NOMO-1 treated with DMSO at 0.1 percent for 48 hours (cell line): ENCODE results near the gene SRBD1.

Experiments
- DNase-seq: peaks from one replicate; lab custom pipeline; 2025; ENCODE audit not compliant: unreplicated experiment; lab: John Stamatoyannopoulos, UW

Gene SRBD1

GRCh38 chr2:45469314-45470099, 141.6 kb downstream of the SRBD1 start:
- DNase-seq: no peak

- DNase-seq: no peak
Observed at GRCh38 chr2:45468279-45468678, 142.8 kb downstream of the SRBD1 start.

GRCh38 chr2:45466053-45466452, 145.0 kb downstream of the SRBD1 start:
- no peak for DNase-seq

GRCh38 chr2:45460825-45461224, 150.2 kb downstream of the SRBD1 start:
- DNase-seq: no peak

- DNase-seq: no peak
Observed at GRCh38 chr2:45459860-45460259, 151.2 kb downstream of the SRBD1 start.

GRCh38 chr2:45458909-45459563, 152.0 kb downstream of the SRBD1 start:
- DNase-seq: peak; percentile 38

- DNase-seq: no peak
Observed at GRCh38 chr2:45457211-45457945, 153.7 kb downstream of the SRBD1 start.

- no peak for DNase-seq
Observed at GRCh38 chr2:45452866-45453265, 158.2 kb downstream of the SRBD1 start.

GRCh38 chr2:45450634-45451033, 160.4 kb downstream of the SRBD1 start:
- DNase-seq: no peak

GRCh38 chr2:45448217-45448616, 162.8 kb downstream of the SRBD1 start:
- no peak for DNase-seq

GRCh38 chr2:45446016-45446415, 165.1 kb downstream of the SRBD1 start:
- no peak for DNase-seq

- no peak for DNase-seq
Observed at GRCh38 chr2:45445037-45445436, 166.0 kb downstream of the SRBD1 start.

GRCh38 chr2:45443012-45443411, 168.1 kb downstream of the SRBD1 start:
- DNase-seq: no peak

GRCh38 chr2:45442026-45442425, 169.0 kb downstream of the SRBD1 start:
- no peak for DNase-seq

GRCh38 chr2:45441571-45441970, 169.5 kb downstream of the SRBD1 start:
- no peak for DNase-seq

GRCh38 chr2:45439788-45440773, 171.0 kb downstream of the SRBD1 start:
- no peak for DNase-seq

GRCh38 chr2:45438872-45439665, 172.0 kb downstream of the SRBD1 start:
- DNase-seq: no peak

- DNase-seq: no peak
Observed at GRCh38 chr2:45436456-45436855, 174.6 kb downstream of the SRBD1 start.

- DNase-seq: no peak
Observed at GRCh38 chr2:45435316-45435715, 175.8 kb downstream of the SRBD1 start.

GRCh38 chr2:45433363-45433762, 177.7 kb downstream of the SRBD1 start:
- DNase-seq: no peak
